IgD-negative memory B cell (primary cell): Measurements from ENCODE around the gene ACSS3. TPM values are rescaled to one million over a fixed set of nuclear protein-coding genes. Genes with fewer than 3 reads are reported as not detected.

Experiments
- H3K27ac Mint-ChIP-seq, 3 donors: one replicate each; pipeline ENCODE4 v1.8.0; 2020 to 2022; ENCODE audit warnings: mild to moderate bottlenecking in 3 of 3, mixed read lengths in 3 of 3, moderate library complexity in 1 of 3
- H3K27me3 Mint-ChIP-seq: one replicate; pipeline ENCODE4 v1.8.0; 2021; ENCODE audit warnings: mixed read lengths
- H3K36me3 Mint-ChIP-seq: one replicate; pipeline ENCODE4 v1.8.0; 2020; ENCODE audit warnings: mild to moderate bottlenecking, mixed read lengths
- H3K4me1 Mint-ChIP-seq, 3 donors: one replicate each; pipeline ENCODE4 v1.8.0; 2020 to 2022; ENCODE audit warnings: mixed read lengths in 3 of 3, mild to moderate bottlenecking in 1 of 3
- H3K4me3 Mint-ChIP-seq, 4 donors: one replicate each; pipeline ENCODE4 v1.8.0; 2020 to 2022; ENCODE audit warnings: mild to moderate bottlenecking in 4 of 4, mixed read lengths in 4 of 4, moderate library complexity in 3 of 4
- H3K9me3 Mint-ChIP-seq, 3 donors: one replicate each; pipeline ENCODE4 v1.8.0; 2020 to 2021; ENCODE audit warnings: mixed read lengths in 3 of 3, mild to moderate bottlenecking in 1 of 3
- polyA plus RNA-seq: library from polyadenylated mRNA; unstranded; fragments of 300-500 nt; fragmentation: Illumina TruSeq; gene quantifications from one replicate; pipeline ENCODE4 v1.2.3, GENCODE V29; 2021

Gene ACSS3
- polyA plus RNA-seq, 1 donor from 2014 or later: not detected

GRCh38 chr12:81257947-81258551, 180.2 kb downstream of the ACSS3 start:
- peaks cover 0 to 2% (median 0%) of the 10 kb centered on the region in 3 donors for H3K9me3 Mint-ChIP-seq
- H3K36me3 Mint-ChIP-seq: no peaks in the 10 kb centered on the region
- no peaks in the 10 kb centered on the region for H3K27me3 Mint-ChIP-seq
- H3K27ac Mint-ChIP-seq: no peak overlapping the region
- no peaks in the 10 kb centered on the region for H3K4me1 Mint-ChIP-seq
- no peak overlapping the region for H3K4me3 Mint-ChIP-seq

GRCh38 chr12:81259360-81259759, 181.5 kb downstream of the ACSS3 start:
- no peak overlapping the region for H3K4me3 Mint-ChIP-seq
- peaks cover 0 to 3% (median 2%) of the 10 kb centered on the region in 3 donors for H3K9me3 Mint-ChIP-seq
- H3K27ac Mint-ChIP-seq: no peak overlapping the region
- H3K4me1 Mint-ChIP-seq: no peaks in the 10 kb centered on the region
- H3K36me3 Mint-ChIP-seq: no peaks in the 10 kb centered on the region
- no peaks in the 10 kb centered on the region for H3K27me3 Mint-ChIP-seq

- H3K36me3 Mint-ChIP-seq: no peaks in the 10 kb centered on the region
- H3K4me3 Mint-ChIP-seq: no peak overlapping the region
- peaks cover 0 to 3% (median 0%) of the 10 kb centered on the region in 3 donors for H3K9me3 Mint-ChIP-seq
- no peaks in the 10 kb centered on the region for H3K4me1 Mint-ChIP-seq
- H3K27me3 Mint-ChIP-seq: no peaks in the 10 kb centered on the region
- no peak overlapping the region for H3K27ac Mint-ChIP-seq
Observed at GRCh38 chr12:81261508-81262207, 183.8 kb downstream of the ACSS3 start.

GRCh38 chr12:81263072-81263471, 185.2 kb downstream of the ACSS3 start:
- Mint-ChIP-seq H3K4me3 (no peak overlapping the region), H3K27ac (no peak overlapping the region), H3K9me3 (peaks cover 0 to 3% (median 0%) of the 10 kb centered on the region in 3 donors), H3K36me3 (no peaks in the 10 kb centered on the region), H3K4me1 (no peaks in the 10 kb centered on the region), H3K27me3 (no peaks in the 10 kb centered on the region)

- H3K36me3 Mint-ChIP-seq: no peaks in the 10 kb centered on the region
- H3K4me1 Mint-ChIP-seq: no peaks in the 10 kb centered on the region
- no peak overlapping the region for H3K4me3 Mint-ChIP-seq
- H3K27ac Mint-ChIP-seq: no peak overlapping the region
- H3K9me3 Mint-ChIP-seq: no peaks in the 10 kb centered on the region
- H3K27me3 Mint-ChIP-seq: no peaks in the 10 kb centered on the region
Observed at GRCh38 chr12:81270385-81270784, 192.5 kb downstream of the ACSS3 start.

GRCh38 chr12:81274637-81275529, 197.0 kb downstream of the ACSS3 start:
- H3K9me3 Mint-ChIP-seq: peaks cover 0 to 5% (median 4%) of the 10 kb centered on the region in 3 donors
- no peaks in the 10 kb centered on the region for H3K36me3 Mint-ChIP-seq
- no peak overlapping the region for H3K4me3 Mint-ChIP-seq
- H3K27ac Mint-ChIP-seq: no peak overlapping the region
- H3K4me1 Mint-ChIP-seq: no peaks in the 10 kb centered on the region
- H3K27me3 Mint-ChIP-seq: no peaks in the 10 kb centered on the region

GRCh38 chr12:81284137-81284536, 206.3 kb downstream of the ACSS3 start:
- H3K4me1 Mint-ChIP-seq: no peaks in the 10 kb centered on the region
- H3K4me3 Mint-ChIP-seq: no peak overlapping the region
- peaks cover 0 to 1% (median 0%) of the 10 kb centered on the region in 3 donors for H3K9me3 Mint-ChIP-seq
- no peak overlapping the region for H3K27ac Mint-ChIP-seq
- H3K27me3 Mint-ChIP-seq: no peaks in the 10 kb centered on the region
- H3K36me3 Mint-ChIP-seq: peaks cover 1% of the 10 kb centered on the region

- Mint-ChIP-seq H3K9me3 (peaks cover 0 to 4% (median under 1%) of the 10 kb centered on the region in 3 donors), H3K4me3 (no peak overlapping the region), H3K4me1 (no peaks in the 10 kb centered on the region), H3K27ac (no peak overlapping the region), H3K27me3 (no peaks in the 10 kb centered on the region), H3K36me3 (peaks cover 2% of the 10 kb centered on the region)
Observed at GRCh38 chr12:81288651-81289050, 210.8 kb downstream of the ACSS3 start.

GRCh38 chr12:81294325-81295190, 216.7 kb downstream of the ACSS3 start:
- Mint-ChIP-seq H3K4me1 (no peaks in the 10 kb centered on the region), H3K4me3 (no peak overlapping the region), H3K27me3 (no peaks in the 10 kb centered on the region), H3K9me3 (peaks cover 3 to 7% (median 3%) of the 10 kb centered on the region in 3 donors), H3K36me3 (peaks cover 2% of the 10 kb centered on the region), H3K27ac (no peak overlapping the region)

GRCh38 chr12:81295251-81295650, 217.4 kb downstream of the ACSS3 start:
- H3K27me3 Mint-ChIP-seq: no peaks in the 10 kb centered on the region
- no peak overlapping the region for H3K27ac Mint-ChIP-seq
- no peaks in the 10 kb centered on the region for H3K4me1 Mint-ChIP-seq
- no peak overlapping the region for H3K4me3 Mint-ChIP-seq
- peaks cover 3 to 5% (median 3%) of the 10 kb centered on the region in 3 donors for H3K9me3 Mint-ChIP-seq
- peaks cover 2% of the 10 kb centered on the region for H3K36me3 Mint-ChIP-seq

GRCh38 chr12:81296556-81297305, 218.9 kb downstream of the ACSS3 start:
- Mint-ChIP-seq H3K4me1 (no peaks in the 10 kb centered on the region), H3K36me3 (peaks cover 2% of the 10 kb centered on the region), H3K9me3 (peaks cover 3 to 5% (median 4%) of the 10 kb centered on the region in 3 donors), H3K4me3 (no peak overlapping the region), H3K27ac (no peak overlapping the region), H3K27me3 (no peaks in the 10 kb centered on the region)

GRCh38 chr12:81297601-81298000, 219.7 kb downstream of the ACSS3 start:
- no peaks in the 10 kb centered on the region for H3K27me3 Mint-ChIP-seq
- H3K36me3 Mint-ChIP-seq: peaks cover 2% of the 10 kb centered on the region
- no peaks in the 10 kb centered on the region for H3K4me1 Mint-ChIP-seq

GRCh38 chr12:81300454-81300853, 222.6 kb downstream of the ACSS3 start:
- Mint-ChIP-seq H3K36me3 (no peaks in the 10 kb centered on the region), H3K4me1 (no peaks in the 10 kb centered on the region), H3K4me3 (no peak overlapping the region), H3K9me3 (peaks cover 1 to 4% (median 3%) of the 10 kb centered on the region in 3 donors), H3K27me3 (no peaks in the 10 kb centered on the region), H3K27ac (no peak overlapping the region)

More at GRCh38 chr12:81297601-81298000, 219.7 kb downstream of the ACSS3 start:
- H3K9me3 Mint-ChIP-seq: peaks cover 3 to 5% (median 4%) of the 10 kb centered on the region in 3 donors
- no peak overlapping the region for H3K4me3 Mint-ChIP-seq
- no peak overlapping the region for H3K27ac Mint-ChIP-seq

- H3K27me3 Mint-ChIP-seq: peaks cover 1% of the 10 kb centered on the region
- no peaks in the 10 kb centered on the region for H3K4me1 Mint-ChIP-seq
- H3K36me3 Mint-ChIP-seq: no peaks in the 10 kb centered on the region
- H3K9me3 Mint-ChIP-seq: peaks cover 1 to 4% (median 2%) of the 10 kb centered on the region in 3 donors
- H3K4me3 Mint-ChIP-seq: no peak overlapping the region
- H3K27ac Mint-ChIP-seq: no peak overlapping the region
Observed at GRCh38 chr12:81303935-81304334, 226.1 kb downstream of the ACSS3 start.
